DND-41 (cell line): ENCODE results near the gene WIPF3.

Experiments used
- ATAC-seq: fragments of 200-7000 bp; cut with Tn5 transposase; 3 replicates; pipeline ENCODE4 v1.9.1; 2021; ENCODE audit warnings: low read depth; ENCODE audit not compliant: insufficient read depth
- DNase-seq: peaks from one replicate; pipeline ENCODE4 v3.0.0-alpha.2; 2020
- H2AFZ ChIP-seq: 2 replicates; pipeline ENCODE4 v1.6.0; 2012; ENCODE audit warnings: low read depth, low read length
- H3K27ac ChIP-seq: 2 replicates; pipeline ENCODE4 v1.5.1; 2012; ENCODE audit warnings: low read length, inconsistent platforms
- H3K27me3 ChIP-seq: fragments of 200-600 bp; sonication (generic); 2 replicates; pipeline ENCODE4 v1.6.0; 2012; ENCODE audit warnings: low read length, mild to moderate bottlenecking, inconsistent platforms; ENCODE audit not compliant: insufficient read depth, poor library complexity
- H3K36me3 ChIP-seq: 2 replicates; pipeline ENCODE4 v1.5.1; 2012; ENCODE audit warnings: low read length, inconsistent platforms; ENCODE audit not compliant: insufficient read depth
- H3K4me1 ChIP-seq: 2 replicates; pipeline ENCODE4 v1.5.1; 2012; ENCODE audit warnings: mild to moderate bottlenecking, low read length; ENCODE audit not compliant: insufficient read depth
- H3K4me2 ChIP-seq: 2 replicates; pipeline ENCODE4 v1.6.0; 2012; ENCODE audit warnings: mild to moderate bottlenecking, moderate library complexity, low read length, inconsistent platforms; ENCODE audit not compliant: insufficient read depth
- H3K4me3 ChIP-seq, 2 experiments: fragments of 200-600 bp in 1 of 2; shearing (Covaris generic) in 1 of 2; 2 replicates each; pipeline ENCODE4 v1.5.1; 2012 to 2016; ENCODE audit warnings: inconsistent platforms in 2 of 2, low read length in 2 of 2, mild to moderate bottlenecking in 2 of 2, low read depth in 1 of 2, moderate library complexity in 1 of 2
- H3K79me2 ChIP-seq: 2 replicates; pipeline ENCODE4 v1.6.0; 2012; ENCODE audit warnings: low read length, inconsistent platforms; ENCODE audit not compliant: insufficient read depth
- H3K9ac ChIP-seq: 2 replicates; pipeline ENCODE4 v1.6.0; 2012; ENCODE audit warnings: low read depth, mild to moderate bottlenecking, inconsistent platforms, low read length, moderate library complexity
- H3K9me3 ChIP-seq: 2 replicates; pipeline ENCODE4 v1.5.1; 2012; ENCODE audit warnings: low read length, moderate library complexity, mild to moderate bottlenecking, inconsistent platforms; ENCODE audit not compliant: insufficient read depth, severe bottlenecking
- H4K20me1 ChIP-seq: 2 replicates; pipeline ENCODE4 v1.6.0; 2012; ENCODE audit warnings: low read length; ENCODE audit not compliant: insufficient read depth
- EZH2 ChIP-seq: IDR thresholded peaks from 3 replicates; pipeline ENCODE4 v1.6.1; 2012; ENCODE audit warnings: borderline replicate concordance, low read depth, mild to moderate bottlenecking, moderate library complexity, low read length, inconsistent platforms; ENCODE audit not compliant: severe bottlenecking
- TF ChIP-seq, protein P1 (sequence below): IDR thresholded peaks from 2 replicates; pipeline ENCODE4 v1.5.1; 2012; ENCODE audit warnings: borderline replicate concordance, low read length, moderate library complexity, mild to moderate bottlenecking; ENCODE audit not compliant: poor library complexity, severe bottlenecking; ENCODE audit errors: extremely low read depth

The WIPF3 gene

DNA sequence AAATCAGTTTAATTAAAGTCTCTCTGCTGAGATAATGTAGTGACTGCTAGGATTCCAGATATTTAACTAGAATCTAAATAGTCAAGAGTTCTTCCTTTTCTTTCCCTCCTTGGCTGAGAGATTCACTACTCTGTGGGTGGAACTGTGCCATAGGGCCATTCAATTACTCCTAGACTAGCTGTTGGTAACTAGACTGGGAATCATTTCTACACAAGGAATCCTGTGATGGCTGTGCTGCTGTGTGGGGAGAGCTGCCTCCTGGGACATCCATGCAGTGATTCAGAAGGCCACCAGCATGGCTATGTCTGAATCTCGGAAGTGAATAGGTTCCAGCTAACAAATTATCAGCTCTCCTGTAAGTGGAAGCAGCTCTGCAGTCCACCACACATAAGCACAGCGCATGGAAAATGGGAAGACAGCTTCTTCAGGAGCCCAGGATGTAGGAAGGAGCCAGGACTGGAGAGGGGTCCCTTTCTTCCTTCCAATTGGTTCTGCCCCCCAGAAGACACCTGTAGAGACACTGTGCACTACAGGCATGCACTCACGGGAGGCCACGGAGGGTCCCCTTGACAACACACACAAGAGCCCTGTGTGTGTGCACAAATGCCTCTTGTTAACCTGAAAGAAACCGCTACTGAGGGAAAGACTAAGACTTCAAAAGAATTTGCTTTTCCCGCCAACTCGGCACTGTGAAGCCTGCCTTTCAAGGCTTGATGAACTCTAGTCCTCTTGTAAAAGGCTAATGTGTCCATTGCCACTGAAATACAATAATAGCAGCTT lies 116.8 kb downstream of the WIPF3 start:
- H3K79me2 ChIP-seq = no peaks in the 10 kb centered on the region
- no peak overlapping the region for H3K4me3 ChIP-seq
- no peaks in the 10 kb centered on the region for H3K36me3 ChIP-seq
- H2AFZ ChIP-seq = no peak overlapping the region
- ATAC-seq = no peak
- H3K9ac ChIP-seq = no peak overlapping the region
- H3K4me1 ChIP-seq = no peaks in the 10 kb centered on the region
- DNase-seq = no peak
- no peak overlapping the region for H3K27ac ChIP-seq
- H3K27me3 ChIP-seq = peaks cover 4% of the 10 kb centered on the region
- H3K9me3 ChIP-seq = no peaks in the 10 kb centered on the region
- no peak for TF ChIP-seq EZH2
- TF ChIP-seq, protein P1, sequence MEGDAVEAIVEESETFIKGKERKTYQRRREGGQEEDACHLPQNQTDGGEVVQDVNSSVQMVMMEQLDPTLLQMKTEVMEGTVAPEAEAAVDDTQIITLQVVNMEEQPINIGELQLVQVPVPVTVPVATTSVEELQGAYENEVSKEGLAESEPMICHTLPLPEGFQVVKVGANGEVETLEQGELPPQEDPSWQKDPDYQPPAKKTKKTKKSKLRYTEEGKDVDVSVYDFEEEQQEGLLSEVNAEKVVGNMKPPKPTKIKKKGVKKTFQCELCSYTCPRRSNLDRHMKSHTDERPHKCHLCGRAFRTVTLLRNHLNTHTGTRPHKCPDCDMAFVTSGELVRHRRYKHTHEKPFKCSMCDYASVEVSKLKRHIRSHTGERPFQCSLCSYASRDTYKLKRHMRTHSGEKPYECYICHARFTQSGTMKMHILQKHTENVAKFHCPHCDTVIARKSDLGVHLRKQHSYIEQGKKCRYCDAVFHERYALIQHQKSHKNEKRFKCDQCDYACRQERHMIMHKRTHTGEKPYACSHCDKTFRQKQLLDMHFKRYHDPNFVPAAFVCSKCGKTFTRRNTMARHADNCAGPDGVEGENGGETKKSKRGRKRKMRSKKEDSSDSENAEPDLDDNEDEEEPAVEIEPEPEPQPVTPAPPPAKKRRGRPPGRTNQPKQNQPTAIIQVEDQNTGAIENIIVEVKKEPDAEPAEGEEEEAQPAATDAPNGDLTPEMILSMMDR = no peak
- 0 out of 2 replicates have a peak, but pooled peaks cover 3% of the 10 kb centered on the region for H4K20me1 ChIP-seq
- H3K4me2 ChIP-seq = no peak overlapping the region

DNA sequence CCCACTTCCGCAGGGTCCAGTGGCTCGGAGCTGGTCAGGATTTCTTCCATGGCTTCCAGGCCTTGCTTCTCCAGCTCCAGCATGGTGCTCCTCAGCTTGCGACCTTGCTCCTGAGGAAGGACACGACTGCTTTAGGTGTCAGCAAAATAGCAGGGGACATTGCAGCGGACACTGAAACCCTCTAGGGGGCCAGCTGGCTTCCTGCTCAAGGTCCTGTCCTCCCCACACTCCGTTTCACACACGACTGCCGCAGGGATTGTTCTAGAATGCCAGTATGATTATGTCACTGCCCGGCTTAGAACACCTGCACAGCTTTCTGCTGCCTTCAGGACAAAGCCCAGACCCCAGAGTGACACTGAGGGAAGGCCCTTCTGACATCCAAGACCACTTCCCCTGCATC lies 117.7 kb downstream of the WIPF3 start:
- H3K36me3 ChIP-seq = no peaks in the 10 kb centered on the region
- no peak overlapping the region for H2AFZ ChIP-seq
- H3K27me3 ChIP-seq = peaks cover 4% of the 10 kb centered on the region
- no peak for TF ChIP-seq EZH2
- TF ChIP-seq, protein P1 = no peak
- no peak overlapping the region for H3K9ac ChIP-seq
- ATAC-seq (no peak), DNase-seq (no peak)
- 0 out of 2 replicates have a peak, but pooled peaks cover 3% of the 10 kb centered on the region for H4K20me1 ChIP-seq
- H3K79me2 ChIP-seq = no peaks in the 10 kb centered on the region
- no peaks in the 10 kb centered on the region for H3K4me1 ChIP-seq
- H3K4me2 ChIP-seq = no peak overlapping the region
- no peak overlapping the region for H3K4me3 ChIP-seq
- no peaks in the 10 kb centered on the region for H3K9me3 ChIP-seq
- no peak overlapping the region for H3K27ac ChIP-seq

DNA sequence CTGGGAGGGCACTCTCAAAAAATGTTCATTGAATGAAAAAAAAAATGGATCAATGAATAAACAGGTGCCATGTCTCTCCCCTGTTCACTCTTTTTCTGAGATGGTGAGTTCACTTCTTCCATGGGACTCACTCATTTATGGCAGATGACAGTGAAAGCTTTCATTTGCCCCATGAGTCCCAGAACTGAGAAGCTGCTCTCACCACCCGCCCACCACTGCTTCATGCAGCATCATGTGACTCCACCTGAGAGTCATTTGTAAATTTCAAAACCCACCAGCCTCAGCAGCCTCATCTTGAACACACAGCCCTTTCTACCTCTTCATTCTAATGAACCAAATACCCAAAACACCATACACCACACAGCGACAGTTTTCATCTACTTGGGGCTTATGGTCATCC lies 118.4 kb downstream of the WIPF3 start:
- DNase-seq = no peak
- TF ChIP-seq EZH2 = no peak
- TF ChIP-seq, protein P1 = no peak
- no peak for ATAC-seq
- Histone ChIP-seq H3K4me3 (no peak overlapping the region), H3K9ac (no peak overlapping the region), H3K27ac (no peak overlapping the region), H3K36me3 (no peaks in the 10 kb centered on the region), H3K79me2 (no peaks in the 10 kb centered on the region), H4K20me1 (0 out of 2 replicates have a peak, but pooled peaks cover 3% of the 10 kb centered on the region), H3K27me3 (peaks cover 4% of the 10 kb centered on the region), H2AFZ (no peak overlapping the region), H3K4me2 (no peak overlapping the region), H3K9me3 (no peaks in the 10 kb centered on the region), H3K4me1 (no peaks in the 10 kb centered on the region)
